ENCODE results near the gene SMG9.
"Not testable (repeated sequence)": the region's sequence is repeated elsewhere in the genome, so short reads cannot be mapped to it uniquely, and the experiment has no call there.

The SMG9 gene

DNA sequence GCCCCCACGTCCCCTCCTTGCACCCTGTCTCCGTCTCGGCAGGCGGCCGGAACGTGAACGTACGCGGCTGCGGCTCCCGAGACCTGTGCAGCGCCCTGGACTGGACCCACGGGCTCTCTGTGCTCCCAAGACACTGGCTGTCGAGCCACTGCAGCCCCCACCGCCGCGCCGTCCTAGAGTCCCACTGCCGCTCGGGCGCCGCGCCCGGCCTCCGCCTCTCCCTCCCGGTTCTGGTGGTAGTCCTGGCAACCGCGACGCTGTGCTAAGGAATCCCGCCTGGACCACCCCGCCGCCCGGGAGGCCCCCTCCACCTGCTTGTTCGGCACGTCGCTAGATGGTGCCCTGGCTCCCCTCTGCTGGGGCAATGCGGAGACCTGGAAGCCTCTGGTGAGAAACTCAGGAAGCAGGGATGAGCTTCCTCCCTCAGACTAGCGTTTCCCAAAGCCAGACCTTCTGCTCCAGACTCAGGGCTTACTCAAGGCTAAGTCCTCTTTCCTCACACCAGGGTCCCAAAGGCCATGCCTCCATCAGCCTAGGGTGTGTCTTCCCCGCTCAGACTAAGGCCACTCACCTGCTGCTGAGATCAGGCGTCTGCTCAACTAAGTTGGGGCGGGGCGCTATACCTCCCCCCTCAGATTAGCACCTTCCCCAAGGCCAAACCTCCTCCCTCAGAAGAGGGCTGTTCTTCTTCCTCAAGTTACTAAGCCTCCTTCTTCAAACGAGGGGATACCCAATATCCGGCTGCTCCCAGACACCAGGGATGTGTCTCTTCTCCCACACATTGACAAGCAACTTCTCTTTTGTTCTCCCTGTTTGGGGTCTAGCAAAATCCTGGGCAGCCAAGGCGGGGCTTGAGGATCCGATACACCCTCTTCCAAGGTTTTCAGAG lies 55.0 kb downstream of the SMG9 start:
- in situ Hi-C loops (cut with MboI; ENCODE audit: low sequenced_read_pairs), result no loop called here

DNA sequence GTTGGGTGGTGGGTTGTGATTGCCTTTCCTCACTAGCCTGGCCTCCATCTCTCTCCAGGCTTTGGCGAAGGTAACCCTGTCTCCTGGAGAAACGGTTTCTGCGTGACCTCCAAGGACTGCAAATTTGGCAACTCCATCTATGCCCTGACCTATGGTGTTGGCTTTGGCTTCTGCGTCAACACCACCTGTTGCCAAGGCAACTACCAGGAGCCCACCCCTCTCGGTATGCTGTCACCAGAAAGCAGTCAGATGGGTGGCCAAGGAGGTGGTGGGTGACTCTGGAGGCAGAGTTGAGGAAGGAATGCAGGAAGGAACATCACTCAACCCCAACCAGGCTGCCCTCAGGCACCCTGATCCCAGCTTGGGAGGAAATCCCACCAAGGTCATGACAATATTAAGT lies 57.5 kb downstream of the SMG9 start:
- in situ Hi-C loops (cut with MboI; ENCODE audit: low sequenced_read_pairs), result no loop called here

DNA sequence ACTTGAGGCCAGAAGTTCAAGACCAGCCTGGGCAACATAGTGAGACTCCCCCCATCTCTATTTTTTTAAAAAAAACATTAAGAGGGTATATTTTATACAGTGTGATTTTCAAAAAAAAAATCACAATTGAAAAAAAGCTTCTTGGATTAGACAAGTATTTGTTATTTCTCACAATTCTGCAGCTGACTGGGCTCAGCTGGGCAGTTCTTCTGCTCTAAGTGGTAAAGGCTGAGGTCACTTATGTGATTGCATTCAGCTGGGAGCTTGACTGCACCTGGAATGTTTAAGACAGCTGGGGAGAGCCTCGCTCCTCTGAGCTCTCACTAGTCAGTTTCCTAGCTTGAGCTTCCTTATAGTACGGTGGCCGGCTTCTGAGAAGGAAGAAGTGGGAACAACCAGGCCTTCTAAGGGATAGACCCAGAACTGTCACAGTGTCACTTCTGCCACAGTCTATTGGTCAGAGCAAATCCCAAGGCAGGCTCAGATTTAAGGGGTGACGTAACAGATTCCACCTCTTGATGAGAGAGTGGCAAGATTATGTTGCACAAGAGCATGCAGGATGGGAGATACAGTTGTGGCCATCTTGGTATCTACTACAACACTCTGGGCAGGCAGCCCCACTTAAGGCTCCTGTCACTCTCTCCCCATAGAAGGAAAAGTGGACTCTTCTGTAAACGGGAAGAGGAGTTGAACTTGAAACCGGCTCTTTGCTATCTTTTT lies 58.6 kb downstream of the SMG9 start:
- in situ Hi-C loops (cut with MboI; ENCODE audit: low sequenced_read_pairs), result no loop called here

DNA sequence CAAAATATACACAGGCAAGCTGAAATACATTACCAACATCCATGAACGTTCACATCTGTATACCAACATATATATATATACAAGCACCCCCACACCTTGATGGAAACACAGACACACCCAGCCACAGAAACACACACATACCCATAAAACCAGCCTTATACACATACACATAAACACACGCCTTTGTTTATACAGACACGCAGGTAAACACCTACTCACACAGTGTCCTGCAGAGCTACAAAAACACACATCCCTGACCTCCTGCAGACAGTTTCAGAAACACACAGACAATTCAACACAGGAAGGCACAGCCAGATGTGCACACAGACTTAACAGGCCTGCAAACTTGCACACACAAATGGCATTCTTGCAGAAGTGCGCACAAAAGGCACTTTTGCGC lies 60.2 kb downstream of the SMG9 start:
- in situ Hi-C loops (cut with MboI; ENCODE audit: low sequenced_read_pairs), result no loop called here

DNA sequence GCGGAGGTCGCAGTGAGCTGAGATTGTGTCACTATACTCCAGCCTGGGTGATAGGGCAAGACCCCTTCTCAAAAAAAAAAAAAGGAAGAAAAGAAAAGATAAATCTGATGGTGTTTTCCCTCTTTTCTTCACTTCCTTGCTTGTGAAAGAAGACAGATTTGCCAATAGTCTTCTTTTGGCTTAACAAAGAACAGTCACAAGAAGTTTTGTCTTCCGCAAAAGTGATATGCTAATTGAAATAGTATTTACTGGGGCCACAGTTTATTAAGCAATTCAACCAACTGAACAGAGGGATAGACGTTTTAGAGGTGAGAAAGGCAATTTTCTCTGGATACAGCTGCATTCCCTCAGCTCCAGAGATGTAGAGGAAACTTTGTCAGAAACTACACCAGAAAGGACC lies 61.9 kb downstream of the SMG9 start:
- in situ Hi-C loops (cut with MboI; ENCODE audit: low sequenced_read_pairs), result no loop called here

DNA sequence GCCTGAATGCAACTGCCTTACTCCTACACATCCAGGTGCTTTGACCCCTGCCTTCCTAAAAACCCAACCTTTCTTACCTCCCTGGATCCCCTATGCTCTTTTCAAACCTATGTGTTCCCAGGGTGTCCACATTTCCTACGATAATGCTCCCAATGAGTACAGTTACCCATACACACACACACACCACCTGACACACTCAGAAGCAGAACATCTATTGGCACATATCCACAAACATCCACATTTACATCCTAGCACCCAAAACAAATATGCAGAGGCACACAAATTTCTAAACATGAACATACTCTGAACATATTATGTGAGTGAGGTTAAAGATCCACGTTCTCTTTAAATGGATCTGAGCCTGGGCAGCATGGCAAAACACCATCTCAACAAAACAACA lies 62.4 kb downstream of the SMG9 start:
- in situ Hi-C loops (cut with MboI; ENCODE audit: low sequenced_read_pairs), result no loop called here

DNA sequence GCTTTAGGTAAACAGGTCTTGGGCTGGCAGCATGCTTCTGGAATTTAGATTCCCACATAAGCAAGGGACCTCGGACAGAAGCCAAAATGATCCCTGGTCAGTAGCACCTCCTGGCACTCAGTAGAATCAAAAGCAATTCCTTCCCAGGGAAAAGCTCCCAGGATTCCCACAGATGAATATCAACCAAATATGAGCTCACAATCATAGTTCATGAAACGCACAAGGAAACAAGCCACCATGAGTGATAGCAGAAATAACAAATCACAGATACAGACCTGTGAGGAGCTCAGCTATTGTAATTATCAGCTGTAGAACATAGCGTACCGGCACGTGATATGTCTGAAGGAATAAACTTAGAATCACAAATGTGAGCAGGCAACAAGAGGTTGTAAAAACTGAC lies 63.0 kb downstream of the SMG9 start:
- in situ Hi-C loops (cut with MboI; ENCODE audit: low sequenced_read_pairs), result no loop called here

DNA sequence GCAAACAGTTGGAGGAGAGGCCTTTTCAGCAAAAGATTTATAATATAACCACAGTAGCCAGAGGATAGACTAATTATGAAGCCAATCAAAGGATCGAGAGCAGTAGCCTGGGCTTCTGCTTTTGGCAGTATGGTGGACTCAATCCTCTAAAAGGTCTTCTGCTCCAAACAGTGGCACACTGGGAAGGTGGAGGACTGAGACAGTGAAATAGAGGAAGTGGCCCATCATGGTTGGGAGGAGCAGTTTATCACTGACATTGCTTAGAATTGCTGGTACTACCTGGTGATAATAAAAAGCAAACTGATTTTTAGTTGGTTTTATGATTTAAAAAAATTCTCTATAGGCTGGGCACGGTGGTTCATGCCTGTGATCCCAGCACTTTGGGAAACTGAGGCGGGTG lies 63.9 kb downstream of the SMG9 start:
- in situ Hi-C loops (cut with MboI; ENCODE audit: low sequenced_read_pairs), result no loop called here

DNA sequence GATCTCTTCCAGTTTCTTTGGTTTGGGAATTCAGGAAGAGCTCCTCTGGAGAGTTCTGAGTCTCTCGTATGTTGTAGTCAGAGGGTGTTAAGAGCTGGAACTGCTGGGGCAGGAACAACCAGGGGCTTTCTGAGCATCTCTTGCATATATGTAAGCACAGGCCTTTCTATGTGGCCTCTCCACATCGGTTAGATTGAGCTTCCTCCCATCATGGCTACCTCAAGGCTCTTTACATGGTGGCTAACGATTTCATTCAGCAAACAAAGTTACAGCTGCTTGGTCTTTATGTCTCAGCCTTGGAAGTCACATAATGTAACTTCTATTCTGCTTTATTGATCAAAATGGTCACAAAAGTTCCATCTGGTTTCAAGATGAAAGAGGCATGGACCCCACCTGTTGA lies 64.3 kb downstream of the SMG9 start:
- in situ Hi-C loops (cut with MboI; ENCODE audit: low sequenced_read_pairs), result no loop called here

DNA sequence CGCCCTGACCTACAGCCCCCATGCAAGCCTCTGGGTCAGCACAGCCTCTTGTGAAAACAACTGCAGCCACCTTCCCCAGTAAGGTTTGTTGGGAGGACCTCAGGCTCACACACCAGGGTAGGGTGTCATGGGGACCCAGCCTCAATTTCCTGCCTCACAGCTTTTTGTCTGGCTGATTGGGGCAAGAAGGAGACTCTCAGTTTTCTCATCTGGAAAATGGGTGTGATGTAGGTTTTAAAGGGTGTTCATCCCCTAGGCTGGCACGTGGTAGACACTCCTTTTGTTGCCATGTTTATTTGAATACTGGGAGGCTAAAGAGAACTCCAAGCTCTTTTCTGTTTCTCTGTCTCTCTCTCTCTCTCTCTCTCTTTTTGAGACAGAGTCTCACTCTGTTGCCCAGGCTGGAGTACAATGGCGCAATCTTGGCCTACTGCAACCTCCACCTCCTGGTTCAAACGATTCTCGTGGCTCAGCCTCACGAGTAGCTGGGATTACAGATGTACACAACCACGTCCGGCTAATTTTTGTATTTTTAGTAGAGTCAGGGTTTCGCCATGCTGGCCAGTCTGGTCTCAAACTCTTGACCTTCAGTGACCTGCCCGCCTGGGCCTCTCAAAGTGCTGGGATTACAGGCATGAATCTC lies 66.6 kb downstream of the SMG9 start:
- in situ Hi-C loops (cut with MboI; ENCODE audit: low sequenced_read_pairs), result no loop called here

DNA sequence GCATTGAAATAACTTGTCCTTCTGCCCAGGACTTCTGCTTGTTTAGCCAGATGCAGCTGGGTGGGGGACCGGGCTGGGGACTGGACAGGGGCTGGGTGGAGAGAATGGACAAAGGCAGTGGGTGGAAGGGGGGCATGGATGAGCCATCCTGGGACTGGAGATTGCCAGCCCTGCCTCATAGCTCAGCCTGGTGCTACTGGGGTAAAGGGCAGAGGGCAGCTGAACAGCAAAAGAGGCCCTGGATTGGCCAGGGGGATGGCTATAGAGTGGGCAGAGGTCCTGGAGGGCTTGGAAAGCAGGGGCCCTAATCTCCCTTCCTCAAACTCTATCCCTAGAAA lies 67.1 kb downstream of the SMG9 start:
- in situ Hi-C loops (cut with MboI; ENCODE audit: low sequenced_read_pairs), result no loop called here

DNA sequence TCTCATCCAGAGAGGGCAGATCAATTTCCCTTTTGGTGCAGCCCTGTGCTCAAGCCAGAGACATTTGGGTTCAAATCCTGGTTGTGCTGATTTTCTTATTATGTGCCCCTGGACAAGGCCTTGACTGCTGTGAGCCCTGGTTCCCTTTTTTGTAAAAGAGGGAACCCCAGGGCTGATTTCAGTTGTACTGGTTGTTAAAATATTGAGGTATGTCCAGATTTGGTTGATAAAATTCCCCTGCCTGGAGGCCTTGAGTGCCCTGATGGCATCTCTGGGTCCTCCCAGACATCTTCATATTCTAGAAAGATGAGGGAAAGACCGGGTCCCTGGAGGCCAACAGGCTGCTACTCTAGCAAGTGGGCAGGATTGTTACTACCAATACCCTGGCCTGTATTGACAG lies 70.4 kb downstream of the SMG9 start:
- in situ Hi-C loops (cut with MboI; ENCODE audit: low sequenced_read_pairs), result no loop called here

DNA sequence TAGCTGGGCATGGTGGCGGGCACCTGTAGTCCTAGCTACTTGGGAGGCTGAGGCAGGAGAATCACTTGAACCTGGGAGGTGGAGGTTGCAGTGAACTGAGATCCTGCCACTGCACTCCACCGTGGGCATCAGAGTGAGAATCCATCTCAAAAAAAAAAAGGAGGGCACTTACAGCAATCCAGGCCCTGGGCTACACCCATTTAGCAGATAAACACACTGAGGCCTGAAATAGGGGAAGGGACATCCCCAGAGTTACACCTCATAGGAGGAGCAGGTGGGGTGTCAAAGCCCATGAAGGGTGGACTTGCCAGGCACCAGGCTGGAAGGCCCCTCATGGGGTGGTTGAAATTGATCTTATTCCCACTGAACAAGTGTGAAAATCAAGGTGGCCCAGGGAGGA lies 70.9 kb downstream of the SMG9 start:
- in situ Hi-C loops (cut with MboI; ENCODE audit: low sequenced_read_pairs), result no loop called here

DNA sequence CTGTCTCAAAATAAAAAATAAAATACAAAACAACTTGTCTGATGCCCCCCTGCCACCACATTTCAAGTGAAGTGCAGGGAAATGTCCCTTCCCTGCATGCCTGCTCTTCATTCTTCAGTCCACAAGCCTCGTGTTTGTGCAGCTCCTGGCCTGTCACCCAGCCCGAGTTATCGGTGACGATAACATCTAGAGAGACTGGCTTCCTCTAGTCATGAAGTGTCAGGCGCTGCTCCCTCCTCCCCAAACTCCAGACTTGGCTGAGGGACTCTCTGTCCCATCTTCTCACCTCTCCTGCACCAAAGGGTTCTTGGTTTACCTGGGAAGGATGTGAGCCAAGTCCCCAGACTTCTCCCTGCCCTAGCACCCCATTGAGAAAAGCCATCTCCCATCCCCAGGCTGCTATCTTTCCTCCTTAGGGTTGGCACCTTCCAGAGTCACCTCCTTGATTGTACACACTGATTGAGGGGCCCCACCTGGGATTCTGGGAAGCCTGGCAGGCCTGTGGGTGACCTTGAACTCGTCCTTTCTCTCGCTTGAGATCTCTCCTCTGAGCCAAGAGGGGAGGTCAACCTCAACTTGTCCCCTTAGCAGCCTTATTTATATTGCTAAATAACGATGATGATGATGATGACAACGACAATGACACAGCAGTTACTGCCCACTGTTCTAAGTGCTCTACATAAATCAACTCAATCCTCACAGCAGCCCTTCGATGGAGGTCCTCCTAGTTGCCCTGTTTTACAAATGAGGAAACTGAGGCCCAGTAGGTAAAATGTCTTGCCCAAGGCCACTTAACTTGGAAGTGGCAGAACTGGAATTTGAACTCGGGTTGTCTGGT lies 71.7 kb downstream of the SMG9 start:
- in situ Hi-C loops (cut with MboI; ENCODE audit: low sequenced_read_pairs), result no loop called here

DNA sequence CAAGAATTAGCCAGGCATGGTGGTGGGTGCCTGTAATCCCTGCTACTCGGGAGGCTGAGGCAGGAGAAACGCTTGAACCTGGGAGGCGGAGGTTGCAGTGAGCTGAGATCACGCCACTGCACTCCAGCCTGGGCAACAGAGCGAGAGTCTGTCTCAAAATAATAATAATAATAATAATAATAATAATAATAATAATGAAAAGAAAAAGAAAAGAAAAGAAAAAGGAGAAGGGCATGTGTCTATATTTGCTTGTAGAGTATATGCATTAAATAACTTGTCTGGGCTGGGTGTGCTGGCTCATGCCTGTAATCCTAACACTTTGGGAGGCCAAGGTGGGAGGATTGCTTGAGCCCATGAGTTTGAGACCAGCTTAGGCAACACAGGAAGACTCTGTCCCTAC lies 72.5 kb downstream of the SMG9 start:
- in situ Hi-C loops (cut with MboI; ENCODE audit: low sequenced_read_pairs), result not testable (repeated sequence)

DNA sequence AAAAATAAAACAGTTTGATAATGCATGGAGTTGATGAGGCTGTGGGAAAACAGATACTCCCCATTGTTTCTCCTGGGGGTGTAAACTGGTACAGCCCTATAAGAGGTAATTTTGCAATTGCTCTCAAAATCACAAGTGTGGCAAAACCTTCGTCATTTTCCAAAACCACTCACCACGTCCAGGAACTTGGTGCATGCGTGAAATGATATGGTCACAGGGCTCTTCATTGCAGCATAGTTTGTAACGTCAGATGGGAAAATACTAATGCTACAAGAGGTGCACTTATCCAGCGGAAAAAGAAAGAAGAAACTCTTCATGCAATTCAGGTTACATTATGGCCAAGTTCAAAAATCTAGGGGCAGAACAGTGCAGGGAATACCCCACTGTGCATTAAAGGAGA lies 72.9 kb downstream of the SMG9 start:
- in situ Hi-C loops (cut with MboI; ENCODE audit: low sequenced_read_pairs), result no loop called here

DNA sequence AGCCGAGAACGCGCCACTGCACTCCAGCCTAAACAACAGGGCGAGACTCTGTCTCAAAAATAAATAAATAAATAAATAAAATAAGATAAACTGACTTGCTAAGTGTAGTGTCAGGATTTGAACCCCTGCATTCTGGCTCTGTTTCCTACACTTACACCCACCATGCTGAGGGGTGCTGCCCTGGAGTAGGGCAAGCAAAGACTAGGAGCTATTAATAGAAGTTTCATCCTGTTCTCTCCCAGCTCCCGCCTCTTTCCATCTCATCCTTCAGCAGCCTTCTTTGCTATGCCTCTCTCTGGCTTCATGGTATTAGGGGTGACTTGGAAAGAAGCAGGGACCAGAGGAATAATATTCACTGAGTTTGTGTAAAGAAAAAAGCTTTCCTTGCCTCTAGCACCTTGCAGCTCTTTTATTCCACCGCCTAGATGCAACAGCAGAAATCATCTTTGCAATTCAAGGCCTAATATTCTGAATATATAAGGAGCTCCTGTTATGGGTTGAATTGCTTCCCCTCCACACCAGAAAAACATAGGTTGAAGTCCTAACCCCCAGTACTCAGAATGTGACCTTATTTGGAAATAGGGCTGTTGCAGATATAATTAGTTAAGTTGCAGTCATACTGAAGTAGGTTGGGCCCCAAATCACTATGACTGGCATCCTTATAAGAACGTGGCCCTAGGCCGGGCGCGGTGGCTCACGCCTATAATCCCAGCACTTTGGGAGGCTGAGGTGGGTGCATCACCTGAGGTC lies 76.1 kb downstream of the SMG9 start:
- in situ Hi-C loops (cut with MboI; ENCODE audit: low sequenced_read_pairs), result no loop called here

Measured in HL-60/S4 treated with phorbol 12-myristate 13-acetate at 8.2 ng/mL for 4 days and 3 days (cell line).